ENCODE results near the gene CASZ1.

DNA sequence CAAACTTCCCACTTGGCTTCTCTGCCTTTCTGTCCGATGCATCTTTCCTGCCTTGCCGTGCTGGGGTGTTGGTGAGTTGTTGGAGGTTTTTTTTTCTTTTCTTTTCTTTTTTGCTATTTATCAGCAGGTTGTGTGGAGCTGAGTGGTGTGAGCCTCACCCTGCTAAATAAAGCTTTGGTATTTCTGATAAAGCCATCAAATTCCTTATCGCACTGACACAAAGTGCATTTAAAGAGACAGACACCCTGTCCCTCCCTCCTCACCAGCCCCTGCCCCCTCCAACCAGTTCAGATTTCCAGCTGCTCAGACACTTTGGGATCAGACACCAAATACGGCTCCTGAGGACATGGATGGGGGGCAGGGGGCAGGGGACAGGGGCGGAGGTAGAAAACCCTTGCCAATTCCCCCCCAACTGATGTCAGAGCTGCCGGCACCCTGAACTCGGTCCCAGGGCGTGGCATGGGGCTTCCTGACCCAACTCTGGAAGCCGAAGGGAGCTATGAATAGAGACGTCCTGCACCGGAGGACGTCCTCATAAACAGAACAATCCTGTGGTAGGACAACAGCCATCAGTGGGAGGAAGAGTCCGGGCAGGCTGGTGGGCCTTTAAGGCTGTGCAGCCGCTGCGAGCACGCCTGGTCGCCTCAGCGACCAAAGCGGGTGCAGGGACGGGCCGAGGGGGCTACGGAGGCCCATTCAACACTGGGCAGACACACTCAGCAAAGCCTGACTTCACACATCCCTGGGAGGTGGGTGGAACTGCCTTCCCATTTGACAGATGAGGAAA, 79.0 kb downstream of the CASZ1 start:
- TF ChIP-seq CTCF (IDR thresholded peaks at IDR 0.05) (no peak), ZFX (IDR thresholded peaks at IDR 0.05; ENCODE audit: borderline replicate concordance) (no peak)
